Activated naive CD4-positive, alpha-beta T cell treated with anti-CD3 and anti-CD28 coated beads, Interleukin-2, amount 50 U/mL, for 16 hours (primary cell): ENCODE measurements around the gene SIRT2.
"Not testable (repeated sequence)": the region's sequence is repeated elsewhere in the genome, so short reads cannot be mapped to it uniquely, and the experiment has no call there.

ENCODE experiments used
- DNase-seq: peaks from one replicate; pipeline ENCODE4 v3.0.0-alpha.2; 2020

The SIRT2 gene

GRCh38 chr19:38892841-38893240 lies 6.6 kb downstream of the SIRT2 start:
- no peak for DNase-seq

DNA sequence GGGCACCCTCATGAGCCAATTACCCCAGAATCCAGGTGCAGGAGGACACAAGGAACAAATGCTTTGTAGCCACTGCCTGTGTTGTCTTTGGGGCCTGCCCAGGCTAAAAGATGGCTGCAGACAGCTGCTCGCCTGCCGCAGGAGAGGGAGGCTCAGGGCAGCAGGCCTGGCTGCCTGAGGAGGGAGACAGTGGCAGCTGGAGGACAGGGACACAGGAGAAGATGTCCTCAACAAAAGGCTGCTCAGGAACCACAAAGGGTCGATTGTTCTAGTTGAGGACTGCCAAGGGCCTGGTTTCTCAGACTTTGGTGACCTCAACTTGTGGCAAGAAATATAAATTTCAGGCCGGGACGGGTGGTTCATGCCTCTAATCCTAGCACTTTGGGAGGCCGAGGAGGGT lies 7.6 kb downstream of the SIRT2 start:
- DNase-seq = no peak

DNA sequence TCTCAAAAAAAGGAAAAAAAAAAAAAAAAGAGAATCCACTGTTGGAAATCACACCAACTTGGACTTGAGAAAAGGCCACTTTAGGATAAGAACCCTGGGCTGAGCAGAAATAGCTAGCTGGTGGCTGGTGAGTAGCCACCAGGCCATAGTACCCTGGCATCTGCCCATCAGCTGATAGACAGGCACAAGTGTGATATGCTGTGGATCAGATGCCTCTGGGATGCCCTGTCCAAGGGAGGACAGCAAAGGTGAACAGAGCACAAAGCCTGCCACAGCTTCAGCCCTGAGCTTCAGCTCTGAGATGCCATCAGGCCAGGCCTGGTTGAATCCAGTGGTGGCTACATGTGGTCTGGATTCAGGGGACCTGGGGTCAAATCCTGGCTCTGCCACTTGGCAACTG lies 8.7 kb downstream of the SIRT2 start:
- DNase-seq = no peak

DNA sequence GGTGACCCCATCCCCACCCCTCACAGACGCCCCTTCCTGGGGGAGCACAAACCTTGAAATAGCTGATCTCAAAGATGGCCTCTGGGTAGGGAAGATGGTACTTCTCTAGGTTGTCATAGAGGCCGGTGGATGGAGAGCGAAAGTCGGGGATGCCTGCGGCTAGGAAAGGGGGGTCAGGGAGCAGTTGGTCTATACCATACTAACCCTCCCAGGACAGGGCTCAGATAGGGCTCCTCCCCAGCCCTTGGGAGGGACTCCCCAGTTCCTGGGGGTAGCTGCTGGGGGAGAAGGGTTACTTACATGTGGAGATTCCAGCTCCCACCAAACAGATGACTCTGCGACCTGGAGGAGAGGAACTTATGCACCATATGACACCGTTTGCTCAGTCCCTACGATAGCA lies 9.6 kb downstream of the SIRT2 start:
- DNase-seq = no peak

GRCh38 chr19:38888876-38889275 lies 10.5 kb downstream of the SIRT2 start:
- no peak for DNase-seq

GRCh38 chr19:38884691-38885090 lies 14.7 kb downstream of the SIRT2 start:
- DNase-seq = not testable (repeated sequence)

GRCh38 chr19:38883286-38883685 lies 16.1 kb downstream of the SIRT2 start:
- DNase-seq = no peak

DNA sequence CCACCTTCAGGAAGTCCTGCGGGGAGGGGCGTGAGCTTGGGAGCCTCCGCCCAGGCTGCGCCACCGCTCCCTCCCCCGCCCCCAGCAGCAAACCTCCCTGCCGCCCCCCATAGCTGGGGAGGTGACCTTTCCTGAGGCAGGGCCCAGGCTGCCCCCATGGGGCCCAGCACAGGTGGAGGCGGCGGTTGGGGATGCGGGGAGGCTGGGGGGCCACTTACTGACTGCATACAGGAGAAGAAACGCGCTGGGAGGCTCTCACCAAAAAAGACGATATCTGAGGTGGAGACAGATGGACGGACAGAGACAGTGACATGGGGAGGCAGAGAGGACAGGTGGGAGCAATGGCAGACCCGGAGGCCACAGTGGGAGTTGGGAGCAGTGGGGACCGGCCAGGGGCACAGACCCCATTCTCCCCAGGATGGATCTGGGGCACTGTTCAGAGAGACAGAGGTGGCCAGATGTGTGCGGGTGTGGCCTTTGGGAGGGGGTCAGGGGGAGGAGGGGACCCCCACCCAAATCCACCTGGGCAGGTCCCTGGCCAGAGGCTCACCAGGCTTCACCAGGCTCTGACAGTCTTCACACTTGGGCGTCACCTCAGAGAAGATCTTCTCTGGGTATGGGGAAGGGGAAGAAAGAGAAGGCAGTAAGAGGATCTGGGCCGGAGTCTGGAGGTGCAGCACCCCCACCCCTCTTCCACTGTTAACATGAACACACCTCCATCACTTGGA lies 18.4 kb downstream of the SIRT2 start:
- DNase-seq = no peak

DNA sequence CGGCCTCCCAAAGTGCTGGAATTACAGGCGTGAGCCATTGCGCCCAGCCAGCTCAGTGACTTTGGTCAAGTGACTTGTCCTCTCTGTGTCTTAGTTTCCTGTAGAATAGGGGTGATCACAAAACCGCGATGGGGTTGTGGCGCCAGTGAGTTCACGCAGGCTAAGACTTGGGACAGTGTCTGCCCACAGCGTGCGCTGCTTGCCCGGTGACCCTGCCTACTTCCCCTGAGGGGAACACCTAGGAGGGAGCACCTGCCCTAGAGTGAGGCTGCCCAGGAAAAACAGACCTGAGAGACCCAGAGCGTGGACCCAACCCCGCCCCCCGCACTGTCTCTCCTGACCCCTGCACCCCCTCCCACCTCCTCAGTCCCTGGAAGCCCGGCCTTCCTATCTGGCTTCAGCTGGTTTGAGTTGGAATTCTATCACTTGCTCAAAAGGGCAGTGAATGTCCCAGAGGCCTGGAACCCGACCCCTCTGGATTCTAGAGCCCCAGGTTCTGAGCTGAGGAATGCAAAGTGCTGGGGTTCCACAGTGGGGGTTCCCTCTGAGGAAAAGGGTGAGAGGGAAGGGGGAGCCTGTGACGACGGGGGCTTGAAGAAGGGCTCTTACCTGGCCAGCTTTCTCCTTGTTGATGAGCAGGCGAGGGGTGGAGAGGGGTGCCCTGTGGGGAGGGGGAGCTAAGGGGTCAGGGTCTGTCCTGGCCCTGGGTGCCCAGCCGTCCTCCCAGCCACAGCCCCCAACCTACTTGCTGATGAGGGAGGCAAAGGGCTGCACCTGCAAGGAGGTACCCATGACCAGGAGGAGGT lies 19.1 kb downstream of the SIRT2 start:
- DNase-seq = no peak

DNA sequence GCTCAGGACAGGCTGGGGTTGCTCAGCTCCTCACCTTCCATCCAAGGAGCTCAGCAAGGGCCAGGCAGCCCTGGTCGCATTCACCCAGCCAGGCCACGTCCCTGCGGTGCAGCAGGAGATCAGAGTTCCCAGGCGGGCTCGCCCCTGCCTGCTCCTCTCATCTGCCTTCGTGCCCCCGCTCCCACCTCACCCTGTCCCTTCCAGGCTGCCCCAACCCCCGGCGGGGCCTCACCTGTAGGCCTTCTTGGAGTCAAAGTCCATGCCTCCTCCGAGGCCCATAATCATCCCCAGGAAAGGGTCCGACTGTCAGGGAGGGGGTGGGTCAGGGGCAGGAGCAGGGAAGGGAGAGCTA lies 20.0 kb downstream of the SIRT2 start:
- no peak for DNase-seq

GRCh38 chr19:38878575-38879399 lies 20.6 kb downstream of the SIRT2 start:
- no peak for DNase-seq

- DNase-seq = peak; percentile 71
Measured at GRCh38 chr19:38877781-38878574, 21.4 kb downstream of the SIRT2 start, which contains the start of gene RINL. Gene RINL, minus strand, starts transcription at chr19:38878275. Its CDS starts 1,533 bp downstream, at chr19:38876742.

DNA sequence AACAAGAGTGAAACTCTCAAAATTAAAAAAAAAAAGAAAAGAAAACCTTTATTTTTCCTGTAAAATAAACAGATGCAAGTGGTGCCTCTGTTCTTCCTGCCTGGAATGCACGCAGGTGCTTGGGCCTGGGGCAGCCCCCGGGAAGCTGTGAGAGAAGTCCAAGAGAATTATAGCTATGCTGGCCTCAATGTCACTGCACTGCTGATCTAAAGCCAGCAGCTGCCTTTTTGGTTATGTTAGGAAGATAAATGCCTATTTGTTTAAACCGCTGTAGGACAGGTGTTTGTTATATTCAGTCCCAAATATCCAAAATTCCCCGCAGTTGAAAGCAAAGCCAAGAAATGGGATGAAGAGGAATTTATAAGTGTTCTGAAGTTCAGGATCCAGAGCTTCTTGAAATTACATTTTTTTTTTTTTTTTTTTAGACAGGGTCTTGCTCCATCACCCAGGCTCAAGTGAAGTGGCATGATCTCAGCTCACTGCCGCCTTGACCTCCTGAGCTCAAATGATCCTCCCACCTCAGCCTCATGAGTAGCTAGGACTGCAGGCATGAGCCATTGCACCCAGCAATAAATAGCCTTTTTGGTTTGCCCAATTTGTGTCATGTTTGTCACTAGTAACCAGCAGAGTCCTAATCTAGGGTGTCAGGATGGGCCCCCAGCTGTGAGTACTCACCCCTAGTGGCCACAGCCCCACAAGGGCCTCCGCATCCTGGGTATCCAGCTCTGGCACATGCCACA lies 23.6 kb downstream of the SIRT2 start:
- DNase-seq = no peak

DNA sequence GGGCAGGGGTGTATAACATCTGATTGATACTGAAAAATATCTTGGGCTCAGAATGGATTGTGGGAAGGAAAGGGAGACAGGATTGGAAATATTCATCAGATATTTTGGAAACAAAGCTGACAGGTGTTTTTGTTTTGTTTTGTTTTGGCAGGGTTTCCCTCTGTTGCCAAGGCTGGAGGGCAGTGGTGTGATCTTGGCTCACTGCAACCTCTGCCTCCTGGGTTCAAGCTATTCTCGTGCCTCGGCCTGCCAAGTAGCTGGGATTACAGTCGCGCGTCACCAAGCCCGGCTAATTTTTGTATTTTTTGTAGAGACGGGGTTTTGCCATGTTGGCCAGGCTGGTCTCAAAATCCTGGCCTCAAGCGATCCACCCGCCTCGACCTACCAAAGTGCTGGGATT lies 26.0 kb downstream of the SIRT2 start:
- not testable (repeated sequence) for DNase-seq

- no peak for DNase-seq
Measured at GRCh38 chr19:38870612-38871011, 28.8 kb downstream of the SIRT2 start.

GRCh38 chr19:38869836-38870607 lies 29.4 kb downstream of the SIRT2 start:
- DNase-seq = peak; percentile 95

GRCh38 chr19:38869160-38869835 lies 30.1 kb downstream of the SIRT2 start:
- no peak for DNase-seq

DNA sequence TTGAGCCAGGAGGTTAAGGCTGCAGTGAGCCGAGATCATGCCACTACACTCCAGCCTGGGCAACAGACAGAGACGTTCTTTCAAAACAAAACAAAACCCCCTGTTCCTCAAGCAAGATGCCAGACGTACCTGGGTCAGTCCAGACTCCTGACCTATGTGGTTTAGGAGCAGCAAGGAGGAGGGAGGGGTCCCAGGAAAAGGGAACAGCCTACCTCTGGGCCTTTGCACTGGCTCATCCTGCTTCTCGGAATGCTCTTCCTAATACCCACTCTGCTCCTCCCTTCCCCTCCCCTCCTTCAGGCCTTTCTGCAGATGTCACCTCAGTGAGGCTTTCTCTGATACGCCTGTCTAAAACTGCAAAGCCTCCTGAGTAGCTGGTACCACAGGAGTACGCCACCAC lies 30.9 kb downstream of the SIRT2 start:
- no peak for DNase-seq

DNA sequence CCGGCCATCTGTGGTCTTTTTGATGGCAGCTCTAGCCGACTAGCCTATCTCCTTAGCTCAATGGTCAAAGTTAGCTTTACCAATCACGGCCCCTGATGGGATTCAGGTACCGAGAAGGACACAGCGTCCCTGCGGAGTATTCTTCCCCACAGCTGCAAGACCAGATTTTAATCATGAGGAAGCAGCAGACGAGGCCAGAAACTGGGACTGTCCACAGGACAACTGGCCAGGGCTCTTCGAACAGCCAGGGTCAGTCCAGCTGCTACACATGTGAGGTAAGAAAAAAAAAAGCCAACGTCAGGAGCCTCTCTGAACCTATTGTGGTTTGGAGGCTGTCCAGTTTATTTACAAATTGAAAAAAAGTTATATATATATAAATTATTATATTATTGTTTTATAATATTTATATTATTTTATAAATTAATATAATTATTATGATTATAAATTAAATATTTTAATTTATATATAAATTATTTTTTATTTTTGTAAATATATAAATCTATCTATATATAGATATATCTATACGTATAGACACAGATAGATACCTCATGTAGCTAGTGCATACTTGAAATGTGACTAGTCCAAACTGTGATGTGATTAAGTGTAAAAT lies 32.1 kb downstream of the SIRT2 start:
- DNase-seq = no peak
